Progenitor cell of endocrine pancreas (in vitro differentiated cells): ENCODE measurements around the gene DNAH1. TPM values are rescaled to one million over a fixed set of nuclear protein-coding genes. Genes with fewer than 3 reads are reported as not detected.

Experiments used
- DNase-seq: peaks from one replicate; pipeline ENCODE4 v3.0.0; 2021; ENCODE audit warnings: low spot score; ENCODE audit not compliant: unreplicated experiment
- H3K27ac Mint-ChIP-seq: 2 replicates; pipeline ENCODE4 v1.8.0; 2021; ENCODE audit warnings: mild to moderate bottlenecking, moderate library complexity, mixed read lengths
- H3K27me3 Mint-ChIP-seq: 2 replicates; pipeline ENCODE4 v1.8.0; 2021; ENCODE audit warnings: mixed read lengths
- H3K36me3 Mint-ChIP-seq: 2 replicates; pipeline ENCODE4 v1.8.0; 2022; ENCODE audit warnings: mixed read lengths; ENCODE audit not compliant: insufficient read depth
- H3K4me1 Mint-ChIP-seq: 2 replicates; pipeline ENCODE4 v1.8.0; 2021; ENCODE audit warnings: low read depth, mixed read lengths
- H3K4me3 Mint-ChIP-seq: 2 replicates; pipeline ENCODE4 v1.8.0; 2021; ENCODE audit warnings: low read depth, mild to moderate bottlenecking, moderate library complexity, mixed read lengths
- H3K9me3 Mint-ChIP-seq: 2 replicates; pipeline ENCODE4 v1.8.0; 2021; ENCODE audit warnings: low read depth, mixed read lengths
- CTCF ChIP-seq: fragments of 200-600 bp; sonication (generic); IDR thresholded peaks from one replicate; pipeline ENCODE4 v1.5.0; 2021; ENCODE audit warnings: antibody characterized with exemption, mild to moderate bottlenecking; ENCODE audit not compliant: unreplicated experiment
- total RNA-seq: library from RNA; stranded (reverse); gene quantifications from 2 replicates; pipeline ENCODE4 v1.2.1, GENCODE V29; 2021

DNAH1 gene
- total RNA-seq, 1 donor from 2014 or later, result 14.0 TPM

GRCh38 chr3:52292247-52293065 lies 23.7 kb upstream of the DNAH1 start:
- Mint-ChIP-seq H3K27me3 (no peaks in the 10 kb centered on the region), H3K36me3 (no peaks in the 10 kb centered on the region), H3K27ac (no peak overlapping the region), H3K9me3 (no peaks in the 10 kb centered on the region), H3K4me1 (peaks cover 34% of the 10 kb centered on the region), H3K4me3 (no peak overlapping the region)
- no peak for TF ChIP-seq CTCF
- no peak for DNase-seq

- Mint-ChIP-seq H3K27ac (no peak overlapping the region), H3K27me3 (no peaks in the 10 kb centered on the region), H3K9me3 (no peaks in the 10 kb centered on the region), H3K36me3 (no peaks in the 10 kb centered on the region), H3K4me1 (peaks cover 36% of the 10 kb centered on the region), H3K4me3 (no peak overlapping the region)
- TF ChIP-seq CTCF, result no peak
- DNase-seq, result no peak
Measured at GRCh38 chr3:52293491-52294319, 22.4 kb upstream of the DNAH1 start.

DNA sequence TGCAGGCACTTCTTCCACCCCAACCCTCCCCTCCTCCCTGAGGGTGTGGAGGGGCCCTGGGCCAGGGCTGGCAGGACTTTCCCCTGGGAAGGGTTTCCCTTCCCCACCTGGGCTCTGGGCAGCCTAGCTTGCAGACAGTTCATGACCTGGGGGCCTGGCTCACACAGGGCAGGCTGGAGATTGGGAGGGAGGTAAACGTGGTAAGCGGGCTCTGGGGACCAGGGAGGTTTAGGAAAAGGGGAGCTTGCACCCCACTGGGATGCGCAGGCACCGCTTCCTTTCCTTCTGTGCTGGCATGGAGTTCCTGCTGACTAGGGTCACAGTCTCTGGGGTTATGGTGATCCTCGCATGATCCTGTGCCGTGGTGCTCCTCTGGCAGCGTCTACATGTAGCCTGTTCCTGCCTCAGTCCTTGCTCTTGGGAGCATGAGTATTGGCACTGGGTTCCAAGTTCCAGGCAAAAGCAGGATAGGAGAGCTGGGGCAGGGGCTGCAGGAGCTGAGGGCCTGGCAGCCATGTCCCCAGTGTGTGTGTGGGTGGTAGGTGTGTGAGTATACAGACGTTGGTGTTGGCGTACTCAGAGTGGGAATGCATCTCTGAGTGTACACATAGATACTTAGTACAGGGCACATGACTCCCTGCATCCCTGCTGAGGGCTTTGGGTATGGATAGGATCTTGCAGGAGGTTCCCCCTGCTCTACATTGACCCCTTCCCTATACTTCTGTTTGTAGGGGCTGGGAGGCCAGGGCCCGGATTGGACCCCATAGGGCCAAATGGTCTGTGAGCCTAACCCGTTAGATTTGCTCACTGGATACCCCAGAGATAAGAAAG lies 21.6 kb upstream of the DNAH1 start:
- no peak for TF ChIP-seq CTCF
- no peak overlapping the region for H3K27ac Mint-ChIP-seq
- no peaks in the 10 kb centered on the region for H3K36me3 Mint-ChIP-seq
- H3K9me3 Mint-ChIP-seq, result no peaks in the 10 kb centered on the region
- peaks cover 34% of the 10 kb centered on the region for H3K4me1 Mint-ChIP-seq
- H3K27me3 Mint-ChIP-seq, result no peaks in the 10 kb centered on the region
- H3K4me3 Mint-ChIP-seq, result no peak overlapping the region
- DNase-seq, result no peak

GRCh38 chr3:52295671-52296208 lies 20.4 kb upstream of the DNAH1 start:
- Mint-ChIP-seq H3K36me3 (no peaks in the 10 kb centered on the region), H3K27ac (no peak overlapping the region), H3K9me3 (no peaks in the 10 kb centered on the region), H3K4me1 (peaks cover 35% of the 10 kb centered on the region), H3K4me3 (no peak overlapping the region), H3K27me3 (no peaks in the 10 kb centered on the region)
- no peak for TF ChIP-seq CTCF
- DNase-seq, result no peak
